Thoracic aorta (tissue), 2 donors: ENCODE measurements around the gene COL2A1. TPM values are rescaled to one million over a fixed set of nuclear protein-coding genes. Genes with fewer than 3 reads are reported as not detected.

Experiments used
- ATAC-seq: fragments of 150-250 bp; one replicate; pipeline ENCODE4 v1.8.0; 2017; ENCODE audit warnings: low read depth; ENCODE audit not compliant: insufficient number of reproducible peaks, low FRiP score
- DNase-seq: peaks from one replicate; pipeline ENCODE4 v3.0.0-alpha.2; 2020; ENCODE audit warnings: low spot score
- H3K27ac ChIP-seq, 2 donors: fragments of 200-600 bp; sonication (generic); 1 replicate in 1 of 2; 2 replicates in 1 of 2; pipeline ENCODE4 v1.5.1; 2016; ENCODE audit warnings: mild to moderate bottlenecking in 2 of 2, moderate library complexity in 2 of 2
- H3K27me3 ChIP-seq: fragments of 200-600 bp; sonication (generic); replicated peaks from 2 replicates; pipeline ENCODE4 v1.6.0; 2016; ENCODE audit warnings: mild to moderate bottlenecking; ENCODE audit not compliant: insufficient read depth
- H3K36me3 ChIP-seq: fragments of 200-600 bp; sonication (generic); one replicate; pipeline ENCODE4 v1.5.1; 2016
- H3K4me1 ChIP-seq, 2 donors: fragments of 200-600 bp; sonication (generic); 1 replicate in 1 of 2; 2 replicates in 1 of 2; pipeline versions ENCODE4 v1.5.1 to v1.6.0; 2016; ENCODE audit warnings: low read depth in 2 of 2, mild to moderate bottlenecking in 1 of 2; ENCODE audit not compliant: control insufficient read depth in 1 of 2
- H3K4me3 ChIP-seq: fragments of 200-600 bp; sonication (generic); 2 replicates; pipeline ENCODE4 v1.5.1; 2016; ENCODE audit warnings: mild to moderate bottlenecking
- H3K9me3 ChIP-seq: fragments of 200-600 bp; sonication (generic); 2 replicates; pipeline ENCODE4 v1.5.1; 2016
- total RNA-seq, 2 donors: library from RNA; depleted of rRNA; stranded (reverse); fragments of >200 nt; gene quantifications; one replicate each; pipeline versions ENCODE4 v1.1.0 to v1.2.3, GENCODE V29; 2016
- TF ChIP-seq, protein P1 (sequence below): fragments of 200-600 bp; sonication (generic); IDR thresholded peaks from one replicate; pipeline ENCODE4 v1.5.1; 2019; ENCODE audit warnings: antibody characterized with exemption

COL2A1 gene
- total RNA-seq, 2 donors from 2014 or later: 0.14 TPM; not detected in 1

DNA sequence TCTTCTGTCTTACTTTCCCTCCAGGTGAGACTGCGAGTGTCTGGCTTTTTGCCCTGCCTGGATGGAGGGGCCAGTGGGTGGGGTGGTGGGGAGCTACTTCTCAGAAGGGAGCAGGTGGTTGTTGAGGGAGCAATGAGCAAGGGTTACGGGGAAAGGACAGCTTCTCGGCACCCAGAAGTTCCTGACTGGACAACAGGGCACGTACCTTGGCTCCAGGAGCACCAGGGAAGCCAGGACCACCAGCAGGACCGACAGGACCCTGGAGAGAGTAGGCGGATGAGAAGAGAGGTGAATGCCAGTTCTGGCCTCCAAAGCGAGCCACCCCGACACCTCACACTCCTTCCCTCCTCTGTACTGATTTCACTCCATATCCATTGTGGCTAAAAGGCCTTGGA, 15.3 kb downstream of the COL2A1 start:
- H3K27me3 ChIP-seq: no peaks in the 10 kb centered on the region
- no peaks in the 10 kb centered on the region for H3K9me3 ChIP-seq
- DNase-seq (no peak), ATAC-seq (no peak)
- TF ChIP-seq, protein P1, sequence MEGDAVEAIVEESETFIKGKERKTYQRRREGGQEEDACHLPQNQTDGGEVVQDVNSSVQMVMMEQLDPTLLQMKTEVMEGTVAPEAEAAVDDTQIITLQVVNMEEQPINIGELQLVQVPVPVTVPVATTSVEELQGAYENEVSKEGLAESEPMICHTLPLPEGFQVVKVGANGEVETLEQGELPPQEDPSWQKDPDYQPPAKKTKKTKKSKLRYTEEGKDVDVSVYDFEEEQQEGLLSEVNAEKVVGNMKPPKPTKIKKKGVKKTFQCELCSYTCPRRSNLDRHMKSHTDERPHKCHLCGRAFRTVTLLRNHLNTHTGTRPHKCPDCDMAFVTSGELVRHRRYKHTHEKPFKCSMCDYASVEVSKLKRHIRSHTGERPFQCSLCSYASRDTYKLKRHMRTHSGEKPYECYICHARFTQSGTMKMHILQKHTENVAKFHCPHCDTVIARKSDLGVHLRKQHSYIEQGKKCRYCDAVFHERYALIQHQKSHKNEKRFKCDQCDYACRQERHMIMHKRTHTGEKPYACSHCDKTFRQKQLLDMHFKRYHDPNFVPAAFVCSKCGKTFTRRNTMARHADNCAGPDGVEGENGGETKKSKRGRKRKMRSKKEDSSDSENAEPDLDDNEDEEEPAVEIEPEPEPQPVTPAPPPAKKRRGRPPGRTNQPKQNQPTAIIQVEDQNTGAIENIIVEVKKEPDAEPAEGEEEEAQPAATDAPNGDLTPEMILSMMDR: no peak
- no peak overlapping the region for H3K27ac ChIP-seq
- no peak overlapping the region for H3K4me3 ChIP-seq
- H3K36me3 ChIP-seq: no peaks in the 10 kb centered on the region
- no peaks in the 10 kb centered on the region for H3K4me1 ChIP-seq

DNA sequence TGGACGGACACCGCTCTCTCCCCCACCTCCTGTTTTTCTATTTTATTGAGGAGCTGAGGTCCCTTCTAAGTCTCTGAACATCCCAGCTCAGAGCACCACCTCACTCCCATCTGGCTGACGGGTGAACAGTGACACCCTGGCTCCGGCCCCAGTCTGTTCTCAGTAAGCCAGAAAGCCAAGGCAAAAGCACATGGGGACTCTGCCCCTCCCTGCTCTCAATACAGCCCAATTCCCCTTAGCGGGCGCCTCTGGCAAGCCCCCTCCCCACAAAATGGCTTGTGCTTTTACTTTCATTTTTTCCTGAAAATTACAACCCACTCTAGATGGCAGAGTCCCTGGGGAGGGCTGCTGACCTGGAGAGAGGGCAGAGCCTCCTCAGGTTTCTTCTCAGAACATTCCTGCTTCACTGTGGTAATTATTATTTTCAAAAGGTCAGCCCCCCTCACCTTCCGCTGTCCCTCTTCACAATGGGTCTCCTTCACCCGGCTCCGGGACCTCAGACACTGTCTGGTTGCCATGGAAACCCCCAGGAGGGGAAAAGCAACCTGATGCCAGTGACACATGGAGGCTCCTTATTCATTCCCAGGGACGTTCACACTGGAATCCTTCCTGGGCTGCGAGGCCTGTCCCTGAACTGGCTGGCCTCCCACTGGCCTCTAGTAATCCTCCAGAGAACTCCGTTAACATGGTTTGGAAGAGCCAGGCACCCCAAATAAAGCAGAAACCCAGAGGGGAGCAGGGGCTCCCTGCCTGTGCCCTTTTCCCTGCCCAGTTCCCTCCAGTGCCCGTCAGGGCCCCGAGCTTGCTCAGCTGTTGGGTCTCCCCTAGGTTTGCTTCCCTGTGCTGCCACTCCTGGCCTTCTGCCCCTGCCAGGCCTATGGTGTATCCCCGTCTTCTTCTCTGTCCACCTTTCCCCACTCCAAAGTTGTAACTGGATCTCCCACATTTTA, 15.9 kb downstream of the COL2A1 start:
- Histone ChIP-seq H3K4me1 (no peaks in the 10 kb centered on the region), H3K4me3 (no peak overlapping the region), H3K36me3 (no peaks in the 10 kb centered on the region), H3K27me3 (no peaks in the 10 kb centered on the region), H3K9me3 (no peaks in the 10 kb centered on the region), H3K27ac (no peak overlapping the region)
- DNase-seq (no peak), ATAC-seq (no peak)
- TF ChIP-seq, protein P1: no peak

- Histone ChIP-seq H3K9me3 (no peaks in the 10 kb centered on the region), H3K27me3 (no peaks in the 10 kb centered on the region), H3K27ac (no peak overlapping the region), H3K4me1 (no peaks in the 10 kb centered on the region), H3K4me3 (no peak overlapping the region), H3K36me3 (no peaks in the 10 kb centered on the region)
- TF ChIP-seq, protein P1: no peak
- ATAC-seq: no peak
- DNase-seq: no peak
These were observed 16.7 kb downstream of the COL2A1 start for GRCh38 chr12:47987411-47988072.

- H3K36me3 ChIP-seq: no peaks in the 10 kb centered on the region
- no peak for DNase-seq
- H3K27me3 ChIP-seq: no peaks in the 10 kb centered on the region
- no peaks in the 10 kb centered on the region for H3K4me1 ChIP-seq
- H3K9me3 ChIP-seq: no peaks in the 10 kb centered on the region
- TF ChIP-seq, protein P1: no peak
- ATAC-seq: no peak
- H3K27ac ChIP-seq: no peak overlapping the region
- H3K4me3 ChIP-seq: no peak overlapping the region
These were observed 17.4 kb downstream of the COL2A1 start for GRCh38 chr12:47986832-47987231.

- TF ChIP-seq, protein P1: no peak
These were observed 18.0 kb downstream of the COL2A1 start for GRCh38 chr12:47986291-47986660.

More at GRCh38 chr12:47986291-47986660, 18.0 kb downstream of the COL2A1 start:
- no peak for DNase-seq
- H3K4me1 ChIP-seq: no peaks in the 10 kb centered on the region
- no peaks in the 10 kb centered on the region for H3K27me3 ChIP-seq
- no peak for ATAC-seq
- no peaks in the 10 kb centered on the region for H3K9me3 ChIP-seq
- H3K36me3 ChIP-seq: no peaks in the 10 kb centered on the region
- no peak overlapping the region for H3K4me3 ChIP-seq
- H3K27ac ChIP-seq: no peak overlapping the region
